Mucosa of rectum (tissue), 2 donors: ENCODE data around the gene GAREM2.

Experiments used
- H3K27ac ChIP-seq, 2 donors: one replicate each; pipeline ENCODE4 v1.7.0; 2013; ENCODE audit warnings: inconsistent platforms in 2 of 2, low read depth in 2 of 2, low read length in 2 of 2
- H3K27me3 ChIP-seq, 2 donors: one replicate each; pipeline ENCODE4 v1.7.0; 2013; ENCODE audit warnings: low read length in 2 of 2; ENCODE audit not compliant: control insufficient read depth in 2 of 2, insufficient read depth in 2 of 2
- H3K36me3 ChIP-seq, 2 donors: one replicate each; pipeline ENCODE4 v1.7.0; 2013; ENCODE audit warnings: low read length in 2 of 2; ENCODE audit not compliant: control insufficient read depth in 2 of 2, insufficient read depth in 2 of 2
- H3K4me1 ChIP-seq, 2 donors: one replicate each; pipeline ENCODE4 v1.7.0; 2013; ENCODE audit warnings: low read length in 2 of 2, mild to moderate bottlenecking in 1 of 2; ENCODE audit not compliant: control insufficient read depth in 2 of 2, insufficient read depth in 2 of 2
- H3K4me3 ChIP-seq, 2 donors: one replicate each; pipeline ENCODE4 v1.7.0; 2013; ENCODE audit warnings: low read length in 2 of 2
- H3K9ac ChIP-seq, 2 donors: one replicate each; pipeline ENCODE4 v1.7.0; 2013; ENCODE audit warnings: low read length in 2 of 2, low read depth in 1 of 2, mild to moderate bottlenecking in 1 of 2
- H3K9me3 ChIP-seq, 2 donors: one replicate each; pipeline ENCODE4 v1.7.0; 2013; ENCODE audit warnings: low read length in 2 of 2; ENCODE audit not compliant: control insufficient read depth in 2 of 2
- donor health status: healthy.
- donor health status: Normal muscosa, but diverticular disease.

GAREM2 gene

GRCh38 chr2:26172871-26173775, at the start of gene GAREM2:
GAREM2 (plus strand) TSS chr2:26173088; CDS start chr2:26173221, 133 bp downstream.
- no peaks in the 10 kb centered on the region for H3K4me1 ChIP-seq
- H3K9me3 ChIP-seq = no peaks in the 10 kb centered on the region
- H3K4me3 ChIP-seq = peak within 1 kb of the TSS in 1 of 2 donors; percentile 57
- H3K27ac ChIP-seq = no peak within 1 kb of the TSS
- peaks cover 6 to 12% of the 10 kb centered on the region in 2 donors for H3K27me3 ChIP-seq
- no peaks in the 10 kb centered on the region for H3K36me3 ChIP-seq
- no peak within 1 kb of the TSS for H3K9ac ChIP-seq

GRCh38 chr2:26123426-26123825, 49.5 kb upstream of the GAREM2 start:
- Histone ChIP-seq H3K9ac (no peak overlapping the region), H3K36me3 (peaks cover 7 to 16% of the 10 kb centered on the region in 2 donors), H3K9me3 (no peaks in the 10 kb centered on the region), H3K4me1 (no peaks in the 10 kb centered on the region), H3K4me3 (no peak overlapping the region), H3K27me3 (no peaks in the 10 kb centered on the region), H3K27ac (no peak overlapping the region)

- no peak overlapping the region for H3K9ac ChIP-seq
- peaks cover 11 to 19% of the 10 kb centered on the region in 2 donors for H3K36me3 ChIP-seq
- no peak overlapping the region for H3K27ac ChIP-seq
- H3K9me3 ChIP-seq = no peaks in the 10 kb centered on the region
- no peak overlapping the region for H3K4me3 ChIP-seq
- no peaks in the 10 kb centered on the region for H3K4me1 ChIP-seq
- no peaks in the 10 kb centered on the region for H3K27me3 ChIP-seq
Observed at GRCh38 chr2:26126074-26126473, 46.8 kb upstream of the GAREM2 start.

DNA sequence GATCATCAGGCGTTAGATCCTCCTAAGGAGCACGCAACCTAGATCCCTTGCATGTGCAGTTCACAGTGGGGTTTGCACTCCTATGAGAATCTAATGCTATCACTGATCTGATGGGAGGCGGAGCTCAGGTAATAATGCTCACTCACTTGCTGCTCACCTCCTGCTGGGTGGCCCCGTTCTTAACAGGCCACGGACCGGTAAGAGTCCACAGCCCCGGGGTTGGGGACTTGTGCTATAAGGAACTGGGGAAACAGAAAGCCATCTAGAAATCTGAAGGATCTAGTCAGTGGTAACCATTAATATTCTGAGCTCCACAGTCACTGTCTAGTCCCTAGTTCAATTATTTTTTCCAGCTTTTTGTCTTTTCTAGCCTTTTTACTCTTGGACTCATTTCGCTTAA, 44.7 kb upstream of the GAREM2 start:
- H3K9ac ChIP-seq = no peak overlapping the region
- no peaks in the 10 kb centered on the region for H3K27me3 ChIP-seq
- no peak overlapping the region for H3K4me3 ChIP-seq
- no peaks in the 10 kb centered on the region for H3K4me1 ChIP-seq
- peaks cover 11 to 19% of the 10 kb centered on the region in 2 donors for H3K36me3 ChIP-seq
- H3K27ac ChIP-seq = no peak overlapping the region
- H3K9me3 ChIP-seq = no peaks in the 10 kb centered on the region

GRCh38 chr2:26130763-26131162, 42.1 kb upstream of the GAREM2 start:
- H3K4me3 ChIP-seq = no peak overlapping the region
- H3K4me1 ChIP-seq = no peaks in the 10 kb centered on the region
- no peak overlapping the region for H3K27ac ChIP-seq
- H3K9me3 ChIP-seq = no peaks in the 10 kb centered on the region
- no peaks in the 10 kb centered on the region for H3K27me3 ChIP-seq
- no peak overlapping the region for H3K9ac ChIP-seq
- H3K36me3 ChIP-seq = peaks cover 11 to 28% of the 10 kb centered on the region in 2 donors

GRCh38 chr2:26136451-26136850, 36.4 kb upstream of the GAREM2 start:
- Histone ChIP-seq H3K9me3 (no peaks in the 10 kb centered on the region), H3K4me3 (no peak overlapping the region), H3K27me3 (no peaks in the 10 kb centered on the region), H3K36me3 (peaks cover 9 to 17% of the 10 kb centered on the region in 2 donors), H3K4me1 (peaks cover 3 to 5% of the 10 kb centered on the region in 2 donors), H3K27ac (no peak overlapping the region), H3K9ac (no peak overlapping the region)

GRCh38 chr2:26139269-26140183, 33.4 kb upstream of the GAREM2 start:
- Histone ChIP-seq H3K9me3 (no peaks in the 10 kb centered on the region), H3K27ac (no peak overlapping the region)

GRCh38 chr2:26141145-26141769, 31.6 kb upstream of the GAREM2 start:
- Histone ChIP-seq H3K4me1 (peaks cover 5 to 14% of the 10 kb centered on the region in 2 donors), H3K4me3 (no peak overlapping the region), H3K9ac (no peak overlapping the region), H3K36me3 (peaks cover 0 to 3% of the 10 kb centered on the region in 2 donors), H3K27ac (no peak overlapping the region), H3K27me3 (no peaks in the 10 kb centered on the region), H3K9me3 (no peaks in the 10 kb centered on the region)

More at GRCh38 chr2:26139269-26140183, 33.4 kb upstream of the GAREM2 start:
- H3K36me3 ChIP-seq = peaks cover 9 to 12% of the 10 kb centered on the region in 2 donors
- H3K4me1 ChIP-seq = peaks cover 5 to 14% of the 10 kb centered on the region in 2 donors
- no peak overlapping the region for H3K9ac ChIP-seq
- H3K27me3 ChIP-seq = no peaks in the 10 kb centered on the region
- no peak overlapping the region for H3K4me3 ChIP-seq

DNA sequence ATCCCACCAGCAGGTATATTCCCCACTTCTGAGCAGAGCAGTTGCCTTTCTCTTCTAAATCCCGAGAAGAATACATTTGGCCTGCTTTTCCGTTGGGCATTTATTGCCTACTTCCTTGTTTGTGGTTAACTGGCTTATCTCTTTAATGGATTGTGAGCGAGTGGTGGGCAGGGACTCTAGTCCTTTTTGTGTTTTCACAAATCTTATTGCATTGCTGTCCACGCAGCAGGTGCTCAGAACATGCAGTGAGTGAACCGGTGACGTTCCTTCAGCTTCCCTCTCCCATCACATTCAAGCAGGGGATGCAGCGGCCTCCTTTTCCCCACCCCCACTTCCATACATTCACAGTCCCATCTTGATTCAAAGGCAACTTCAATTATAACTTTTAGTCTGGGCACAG, 28.9 kb upstream of the GAREM2 start:
- no peaks in the 10 kb centered on the region for H3K27me3 ChIP-seq
- no peak overlapping the region for H3K9ac ChIP-seq
- H3K27ac ChIP-seq = peak overlapping the region; percentile 62 to 81
- no peaks in the 10 kb centered on the region for H3K9me3 ChIP-seq
- H3K36me3 ChIP-seq = no peaks in the 10 kb centered on the region
- peaks cover 5 to 14% of the 10 kb centered on the region in 2 donors for H3K4me1 ChIP-seq
- no peak overlapping the region for H3K4me3 ChIP-seq
